ENCODE results near the gene ABHD2. TPM values are rescaled to one million over a fixed set of nuclear protein-coding genes. Genes with fewer than 3 reads are reported as not detected.
A peak's percentile ranks its signal among the peaks of the same experiment; 100 is the strongest.

The ABHD2 gene
- total RNA-seq, 4 donors from 2014 or later: 49.8 to 82.3 (median 72.1) TPM

DNA sequence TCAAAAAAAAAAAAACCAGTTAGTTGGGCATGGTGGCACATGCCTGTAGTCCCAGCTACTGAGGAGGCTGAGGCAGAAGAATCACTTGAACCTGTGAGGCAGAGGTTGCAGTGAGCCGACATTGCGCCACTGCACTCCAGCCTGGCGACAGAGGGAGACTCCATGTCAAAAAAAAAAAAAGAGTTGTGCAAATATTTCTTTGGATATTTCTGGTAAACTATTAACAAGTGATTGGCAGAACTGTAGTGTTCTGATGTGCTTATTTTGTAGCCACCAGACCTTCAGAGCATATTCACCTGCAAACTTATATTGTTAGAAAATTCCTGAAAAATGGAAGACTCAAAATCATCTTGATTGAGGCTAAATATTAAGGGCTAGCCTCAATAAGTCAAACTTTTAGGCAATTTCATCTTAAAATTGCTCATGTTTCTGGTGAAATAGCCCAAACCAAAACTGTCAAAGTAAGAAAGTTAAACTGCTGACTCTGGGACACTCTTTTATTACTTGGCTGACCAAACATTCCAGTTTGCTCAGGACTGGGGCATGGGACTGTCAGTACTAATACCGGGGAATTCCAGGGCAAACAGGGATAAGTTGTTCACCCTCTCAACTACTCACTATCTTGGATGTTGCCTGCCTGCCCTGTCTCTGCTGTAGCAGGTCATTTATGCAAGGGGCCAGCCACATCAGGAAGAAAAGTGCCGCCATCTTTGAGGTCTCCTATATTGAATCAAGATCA lies 37.0 kb downstream of the ABHD2 start:
- Histone ChIP-seq H3K9me3 (no peaks in the 10 kb centered on the region), H3K36me3 (peaks cover under 1 to 47% (median 27%) of the 10 kb centered on the region in 4 donors), H3K4me3 (no peak overlapping the region), H3K27ac (replicated peaks in 1 of 4) (no peak overlapping the region), H3K4me1 (peaks cover 42 to 70% (median 56%) of the 10 kb centered on the region in 4 donors), H3K27me3 (no peaks in the 10 kb centered on the region)
- intact Hi-C loops (cut with DNase I): loop anchor here (5.0 kb wide), 2 partner anchors 38 to 68 kb away; partner anchors contain the start of gene ABHD2
- TF ChIP-seq POLR2A (IDR thresholded peaks at IDR 0.05; ENCODE audit: low read depth): no peak
- TF ChIP-seq, protein P1, sequence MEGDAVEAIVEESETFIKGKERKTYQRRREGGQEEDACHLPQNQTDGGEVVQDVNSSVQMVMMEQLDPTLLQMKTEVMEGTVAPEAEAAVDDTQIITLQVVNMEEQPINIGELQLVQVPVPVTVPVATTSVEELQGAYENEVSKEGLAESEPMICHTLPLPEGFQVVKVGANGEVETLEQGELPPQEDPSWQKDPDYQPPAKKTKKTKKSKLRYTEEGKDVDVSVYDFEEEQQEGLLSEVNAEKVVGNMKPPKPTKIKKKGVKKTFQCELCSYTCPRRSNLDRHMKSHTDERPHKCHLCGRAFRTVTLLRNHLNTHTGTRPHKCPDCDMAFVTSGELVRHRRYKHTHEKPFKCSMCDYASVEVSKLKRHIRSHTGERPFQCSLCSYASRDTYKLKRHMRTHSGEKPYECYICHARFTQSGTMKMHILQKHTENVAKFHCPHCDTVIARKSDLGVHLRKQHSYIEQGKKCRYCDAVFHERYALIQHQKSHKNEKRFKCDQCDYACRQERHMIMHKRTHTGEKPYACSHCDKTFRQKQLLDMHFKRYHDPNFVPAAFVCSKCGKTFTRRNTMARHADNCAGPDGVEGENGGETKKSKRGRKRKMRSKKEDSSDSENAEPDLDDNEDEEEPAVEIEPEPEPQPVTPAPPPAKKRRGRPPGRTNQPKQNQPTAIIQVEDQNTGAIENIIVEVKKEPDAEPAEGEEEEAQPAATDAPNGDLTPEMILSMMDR (IDR thresholded peaks at IDR 0.05): no peak
- TF ChIP-seq POLR2AphosphoS5 (IDR thresholded peaks at IDR 0.05): no peak
- no peak for TF ChIP-seq EP300 (IDR thresholded peaks at IDR 0.05)
- DNase-seq (ENCODE audit: extremely low spot score): no peak
- WGBS: 90% methylated on average over 5 of the region's 5 CpGs

DNA sequence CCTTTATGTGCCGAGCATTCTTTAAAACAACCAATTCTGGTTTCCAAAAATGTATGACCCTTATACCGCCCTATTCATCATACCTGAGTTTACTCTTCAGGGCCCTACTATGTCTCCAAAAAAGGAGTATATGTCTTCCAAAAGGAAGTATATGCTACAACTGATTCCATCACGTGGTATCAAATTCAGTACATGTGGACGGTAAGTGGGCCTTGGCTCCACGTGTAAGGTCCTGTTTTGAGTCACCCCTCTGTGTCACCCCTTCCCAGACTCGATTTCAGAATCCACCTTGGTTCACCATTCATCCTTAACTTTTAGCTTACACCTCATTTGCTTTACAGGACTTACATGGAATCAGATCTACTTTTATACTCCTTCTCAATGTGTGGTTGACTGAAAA lies 37.8 kb downstream of the ABHD2 start:
- H3K9me3 ChIP-seq: no peaks in the 10 kb centered on the region
- TF ChIP-seq POLR2AphosphoS5 (IDR thresholded peaks at IDR 0.05) (no peak), EP300 (IDR thresholded peaks at IDR 0.05) (no peak), POLR2A (IDR thresholded peaks at IDR 0.05; ENCODE audit: low read depth) (no peak)
- TF ChIP-seq, protein P1 (IDR thresholded peaks at IDR 0.05): no peak
- no peaks in the 10 kb centered on the region for H3K27me3 ChIP-seq
- no peak overlapping the region for H3K4me3 ChIP-seq
- 96% methylated on average over 6 of the region's 6 CpGs for WGBS
- peaks cover 8 to 52% (median 29%) of the 10 kb centered on the region in 4 donors for H3K36me3 ChIP-seq
- no peak for DNase-seq (ENCODE audit: extremely low spot score)
- no peak overlapping the region for H3K27ac ChIP-seq (replicated peaks in 1 of 4)
- H3K4me1 ChIP-seq: peaks cover 36 to 68% (median 49%) of the 10 kb centered on the region in 4 donors
- intact Hi-C loops (cut with DNase I): loop anchor here (5.0 kb wide), 2 partner anchors 39 to 69 kb away; partner anchors contain the start of gene ABHD2

DNA sequence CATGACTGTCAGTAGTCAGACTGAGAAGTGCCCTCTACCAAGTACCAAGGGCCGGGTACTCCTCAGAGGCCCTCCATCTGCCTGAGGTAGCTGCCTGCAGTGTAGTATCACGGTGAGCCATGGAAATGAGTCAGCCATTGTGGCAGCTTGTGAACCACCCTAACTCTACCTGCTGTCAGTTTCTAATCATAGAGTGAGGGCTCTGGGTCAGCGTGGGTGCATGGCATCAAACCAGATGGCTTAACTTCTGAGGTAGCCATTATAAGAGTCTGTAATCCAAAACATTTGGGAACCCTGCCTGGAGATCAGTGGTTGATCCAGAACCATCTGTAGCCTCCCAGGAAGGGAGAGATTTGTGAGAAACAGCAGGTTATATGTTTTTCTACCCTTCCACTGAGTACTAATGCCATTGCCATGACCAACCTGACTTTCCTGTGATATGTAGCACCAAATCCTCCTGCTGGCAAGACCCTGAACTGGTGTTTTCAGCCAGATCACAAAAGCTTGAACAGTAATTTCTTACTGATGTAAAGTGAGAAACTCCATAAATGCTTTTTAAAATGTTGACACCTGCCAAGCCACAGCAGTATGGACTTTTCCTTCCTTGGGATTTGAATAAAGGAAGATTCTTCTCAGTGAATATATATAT lies 38.9 kb downstream of the ABHD2 start:
- TF ChIP-seq, protein P1 (IDR thresholded peaks at IDR 0.05): no peak
- TF ChIP-seq POLR2A (IDR thresholded peaks at IDR 0.05; ENCODE audit: low read depth): no peak
- no peak for TF ChIP-seq POLR2AphosphoS5 (IDR thresholded peaks at IDR 0.05)
- no peaks in the 10 kb centered on the region for H3K9me3 ChIP-seq
- WGBS: 100% methylated on average over 2 of the region's 3 CpGs
- intact Hi-C loops (cut with DNase I): loop anchor here (5.0 kb wide), 2 partner anchors 40 to 70 kb away; partner anchors contain the start of gene ABHD2
- no peak overlapping the region for H3K4me3 ChIP-seq
- H3K4me1 ChIP-seq: peaks cover 30 to 62% (median 42%) of the 10 kb centered on the region in 4 donors
- peaks cover 8 to 45% (median 25%) of the 10 kb centered on the region in 4 donors for H3K36me3 ChIP-seq
- H3K27ac ChIP-seq (replicated peaks in 1 of 4): no peak overlapping the region
- H3K27me3 ChIP-seq: no peaks in the 10 kb centered on the region
- no peak for DNase-seq (ENCODE audit: extremely low spot score)

DNA sequence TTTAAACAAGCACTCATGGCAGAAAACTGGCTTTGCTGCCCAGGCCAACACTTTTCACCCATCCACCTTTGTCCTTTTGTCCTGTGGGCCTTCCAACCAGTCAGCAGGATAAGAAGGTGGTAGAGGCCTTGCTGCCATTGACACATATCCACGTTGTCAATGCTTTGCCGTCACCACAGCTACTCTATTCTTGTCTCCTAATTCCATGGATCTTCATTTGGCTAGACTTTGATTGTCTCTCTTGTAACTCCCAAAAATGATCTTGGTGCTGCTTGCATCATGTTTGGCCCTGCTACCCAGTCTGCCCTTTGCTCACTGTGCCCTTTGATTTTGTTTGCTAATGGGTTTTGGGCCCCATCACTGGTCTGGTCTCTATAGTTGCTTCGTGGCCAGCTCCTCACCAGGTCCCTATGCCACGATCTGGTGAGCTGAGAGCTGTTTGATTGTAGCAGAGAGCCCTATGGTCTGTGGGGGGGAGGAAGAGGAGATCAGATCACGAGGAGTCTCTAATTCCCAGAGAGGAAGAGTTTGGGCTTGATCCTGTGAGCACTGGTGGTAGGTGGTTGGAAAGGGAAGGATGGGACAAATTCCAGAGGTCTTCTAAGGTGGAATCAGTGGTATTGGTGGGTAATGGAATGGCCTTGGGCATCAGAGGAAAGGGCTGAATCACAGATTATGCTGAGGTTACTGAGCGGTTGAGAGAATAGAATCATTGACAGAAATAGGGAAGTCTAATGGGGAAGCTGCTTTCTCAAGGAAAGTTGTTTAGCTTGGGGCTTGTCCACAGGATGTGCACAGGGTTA lies 40.3 kb downstream of the ABHD2 start:
- H3K4me1 ChIP-seq: peaks cover 40 to 65% (median 52%) of the 10 kb centered on the region in 4 donors
- peaks cover 6 to 34% (median 15%) of the 10 kb centered on the region in 4 donors for H3K36me3 ChIP-seq
- TF ChIP-seq POLR2AphosphoS5 (IDR thresholded peaks at IDR 0.05): no peak
- TF ChIP-seq EP300 (IDR thresholded peaks at IDR 0.05): no peak
- no peak for TF ChIP-seq POLR2A (IDR thresholded peaks at IDR 0.05; ENCODE audit: low read depth)
- TF ChIP-seq, protein P1 (IDR thresholded peaks at IDR 0.05): no peak
- DNase-seq (ENCODE audit: extremely low spot score): no peak
- H3K9me3 ChIP-seq: no peaks in the 10 kb centered on the region
- intact Hi-C loops (cut with DNase I): loop anchor here (5.0 kb wide), 2 partner anchors 41 to 71 kb away; partner anchors contain the start of gene ABHD2
- WGBS: 87% methylated on average over 6 of the region's 6 CpGs
- no peak overlapping the region for H3K4me3 ChIP-seq
- peak overlapping the region in 2 of 4 donors; percentile 15 to 69 for H3K27ac ChIP-seq (replicated peaks in 1 of 4)
- no peaks in the 10 kb centered on the region for H3K27me3 ChIP-seq

Data from esophagus muscularis mucosa (tissue), 4 donors.